GM12878 (cell line): ENCODE results near the gene PTGDR2. TPM values are rescaled to one million over a fixed set of nuclear protein-coding genes. Genes with fewer than 3 reads are reported as not detected.

Experiments
- ATAC-seq: fragments of 200-7000 bp; cut with Tn5 transposase; 3 replicates; pipeline ENCODE4 v1.9.1; 2020; ENCODE audit warnings: mild to moderate bottlenecking, moderate library complexity
- BruUV-seq: library from RNA; stranded (reverse); fragments of 400-500 nt; replicated peaks from 2 replicates; lab custom pipeline; 2021; lab: Mats Ljungman, UMichigan
- CTCF ChIA-PET: fragments of 300-600 bp; sonication (Branson Sonifier 250); formaldehyde crosslinking; extraction: SDS; loops from one replicate; lab custom pipeline; 2021; ENCODE audit warnings: inconsistent platforms; lab: Yijun Ruan, JAX
- POLR2A ChIA-PET: fragments of 350-600 bp; formaldehyde crosslinking; extraction: SDS; loops from one replicate; lab custom pipeline; 2021; ENCODE audit warnings: inconsistent platforms; lab: Charles Lee
- RAD21 ChIA-PET: fragments of 300-600 bp; sonication (Branson Sonifier 250); formaldehyde crosslinking; loops from one replicate; lab custom pipeline; 2023; ENCODE audit warnings: antibody characterized with exemption; ENCODE audit not compliant: unreplicated experiment; lab: Charles Lee
- SMC1A ChIA-PET: fragments of 300-600 bp; sonication (Branson Sonifier 250); formaldehyde crosslinking; loops from one replicate; lab custom pipeline; 2023; ENCODE audit not compliant: unreplicated experiment, uncharacterized antibody; lab: Charles Lee
- DNase-seq: peaks from one replicate; pipeline ENCODE4 v3.0.0-alpha.2; 2011; ENCODE audit warnings: low read depth, low spot score
- FAIRE-seq: peaks from 3 replicates; lab custom pipeline; 2011; peaks lifted over from hg19 to GRCh38; lab: Jason Lieb, UNC
- H2AFZ ChIP-seq: 2 replicates; pipeline ENCODE4 v1.6.0; 2011; ENCODE audit warnings: low read depth, low read length, control low read depth; ENCODE audit not compliant: control insufficient read depth
- H3K27ac ChIP-seq: 2 replicates; pipeline ENCODE4 v1.5.1; 2011; ENCODE audit warnings: control low read depth; ENCODE audit not compliant: control insufficient read depth, insufficient read depth
- H3K27me3 ChIP-seq, 2 experiments: replicated peaks in 1 of 2; 2 replicates each; pipeline versions ENCODE4 v1.6.0 to v1.6.1; 2011; ENCODE audit warnings: low read length in 1 of 2; ENCODE audit not compliant: control insufficient read depth in 2 of 2, insufficient read depth in 2 of 2
- H3K36me3 ChIP-seq, 2 experiments: 2 replicates each; pipeline ENCODE4 v1.5.1; 2011; ENCODE audit warnings: low read length in 1 of 2; ENCODE audit not compliant: control insufficient read depth in 2 of 2, insufficient read depth in 2 of 2
- H3K4me1 ChIP-seq: 2 replicates; pipeline ENCODE4 v1.6.1; 2011; ENCODE audit warnings: mild to moderate bottlenecking, low read length, moderate library complexity, mixed read lengths; ENCODE audit not compliant: control insufficient read depth, insufficient read depth
- H3K4me2 ChIP-seq: 2 replicates; pipeline ENCODE4 v1.6.0; 2011; ENCODE audit warnings: control low read depth; ENCODE audit not compliant: control insufficient read depth, insufficient read depth
- H3K4me3 ChIP-seq: fragments of 200-600 bp; sonication (generic); 2 replicates; pipeline ENCODE4 v1.5.1; 2016
- H3K79me2 ChIP-seq: 2 replicates; pipeline ENCODE4 v1.6.0; 2011; ENCODE audit warnings: low read length; ENCODE audit not compliant: control insufficient read depth, insufficient read depth
- H3K9ac ChIP-seq: 2 replicates; pipeline ENCODE4 v1.8.0; 2011; ENCODE audit warnings: low read length, control low read depth, mixed read lengths; ENCODE audit not compliant: control insufficient read depth, insufficient read depth
- H3K9me3 ChIP-seq: replicated peaks from 3 replicates; pipeline ENCODE4 v1.5.1; 2011; ENCODE audit warnings: mild to moderate bottlenecking, low read length; ENCODE audit not compliant: control insufficient read depth, insufficient read depth
- H4K20me1 ChIP-seq: 2 replicates; pipeline ENCODE4 v1.6.0; 2011; ENCODE audit not compliant: control insufficient read depth, insufficient read depth
- ATF7 ChIP-seq: fragments of 450-650 bp; IDR thresholded peaks from 2 replicates; pipeline ENCODE4 v1.6.1; 2016; ENCODE audit warnings: low read depth, mild to moderate bottlenecking
- CBFB ChIP-seq: IDR thresholded peaks from 2 replicates; pipeline ENCODE4 v1.6.1; 2016; ENCODE audit warnings: antibody characterized with exemption, low read depth
- CBX3 ChIP-seq: fragments of 200-600 bp; sonication (generic); IDR thresholded peaks from 2 replicates; pipeline ENCODE4 v1.6.1; 2016; ENCODE audit warnings: low read depth, borderline replicate concordance
- ESRRA ChIP-seq: IDR thresholded peaks from 2 replicates; pipeline ENCODE4 v1.6.1; 2012; ENCODE audit warnings: mild to moderate bottlenecking, low read length, improper control_type of control experiment
- HCFC1 ChIP-seq: fragments of 150-350 bp; IDR thresholded peaks from 2 replicates; pipeline ENCODE4 v1.6.1; 2014; ENCODE audit warnings: low read length
- MEF2A ChIP-seq: IDR thresholded peaks from 2 replicates; pipeline ENCODE4 v1.6.1; 2011; ENCODE audit warnings: low read depth, mild to moderate bottlenecking, low read length, moderate library complexity; ENCODE audit not compliant: insufficient read depth
- NBN ChIP-seq: fragments of 450-650 bp; IDR thresholded peaks from 2 replicates; pipeline ENCODE4 v1.6.1; 2016
- PAX5 ChIP-seq: IDR thresholded peaks from 2 replicates; pipeline ENCODE4 v1.6.1; 2011; ENCODE audit warnings: low read depth, low read length, borderline replicate concordance
- SIX5 ChIP-seq: IDR thresholded peaks from 2 replicates; pipeline ENCODE4 v1.6.1; 2011; ENCODE audit warnings: mild to moderate bottlenecking, low read depth, low read length, moderate library complexity; ENCODE audit not compliant: severe bottlenecking
- WGBS: methylation state at CpG from one replicate; pipeline ENCODE4 v1.1.6; 2016; ENCODE audit warnings: low lambda C conversion rate; ENCODE audit not compliant: insufficient replicate concordance, insufficient coverage; ENCODE audit errors: missing lambda C conversion rate; 5-methylcytosine and 5-hydroxymethylcytosine counted together
- in situ Hi-C: fragments of 300-500 bp; cut with MboI; formaldehyde crosslinking; loops from 9 replicates; pipeline ENCODE4 v1.14.3; 2018; ENCODE audit warnings: mixed read lengths
- intact Hi-C: fragments of 100-400 bp; cut with micrococcal nuclease; formaldehyde crosslinking; loops from one replicate; pipeline ENCODE4 v1.14.2; 2022; ENCODE audit not compliant: unreplicated experiment
- polyA plus RNA-seq, 11 experiments: library from polyadenylated mRNA; depleted of rRNA in 4 of 11; unstranded in 6 of 11; stranded (reverse) in 5 of 11; fragments of >200 nt; fragmentation: Nextera tagmentation in 4 of 11; fragmentation: Illumina TruSeq in 1 of 11; extraction: Ambion mirVana in 4 of 11; extraction: Trizol in 1 of 11; gene quantifications; 1 replicate in 1 of 11; 2 replicates in 10 of 11; pipeline versions ENCODE4 v1.2.1 to v1.2.3, GENCODE V29; 2011 to 2016; ENCODE audit warnings: inconsistent platforms in 2 of 11, missing spikeins in 2 of 11, low read depth in 1 of 11
- total RNA-seq, 4 experiments: library from RNA; depleted of rRNA in 3 of 4; stranded (reverse); fragments of >200 nt in 3 of 4; fragmentation: Illumina TruSeq in 1 of 4; extraction: Trizol in 1 of 4; gene quantifications; 2 replicates each; pipeline versions ENCODE4 v1.2.1 to v1.2.3, GENCODE V29; 2013 to 2021
- TF ChIP-seq, protein P1 (sequence below): IDR thresholded peaks from 2 replicates; pipeline ENCODE4 v1.6.1; 2012; ENCODE audit warnings: low read depth, low read length, improper control_type of control experiment
- TF ChIP-seq, protein P2 (sequence below): fragments of 450-650 bp; IDR thresholded peaks from 2 replicates; pipeline ENCODE4 v1.6.1; 2016; ENCODE audit warnings: mild to moderate bottlenecking, moderate library complexity, borderline replicate concordance
- TF ChIP-seq, protein P3 (sequence below): fragments of 450-650 bp; IDR thresholded peaks from 2 replicates; pipeline ENCODE4 v1.6.1; 2017; ENCODE audit warnings: mild to moderate bottlenecking, low read depth, inconsistent platforms; ENCODE audit not compliant: poor library complexity, severe bottlenecking

The PTGDR2 gene
- total and polyA plus RNA-seq, 10 of the 15 experiments (the other 5 are each of a cell fraction or from before 2014, with no cell fraction given), result 0.01 to 0.28 (median 0.15) TPM; not detected in 6

DNA sequence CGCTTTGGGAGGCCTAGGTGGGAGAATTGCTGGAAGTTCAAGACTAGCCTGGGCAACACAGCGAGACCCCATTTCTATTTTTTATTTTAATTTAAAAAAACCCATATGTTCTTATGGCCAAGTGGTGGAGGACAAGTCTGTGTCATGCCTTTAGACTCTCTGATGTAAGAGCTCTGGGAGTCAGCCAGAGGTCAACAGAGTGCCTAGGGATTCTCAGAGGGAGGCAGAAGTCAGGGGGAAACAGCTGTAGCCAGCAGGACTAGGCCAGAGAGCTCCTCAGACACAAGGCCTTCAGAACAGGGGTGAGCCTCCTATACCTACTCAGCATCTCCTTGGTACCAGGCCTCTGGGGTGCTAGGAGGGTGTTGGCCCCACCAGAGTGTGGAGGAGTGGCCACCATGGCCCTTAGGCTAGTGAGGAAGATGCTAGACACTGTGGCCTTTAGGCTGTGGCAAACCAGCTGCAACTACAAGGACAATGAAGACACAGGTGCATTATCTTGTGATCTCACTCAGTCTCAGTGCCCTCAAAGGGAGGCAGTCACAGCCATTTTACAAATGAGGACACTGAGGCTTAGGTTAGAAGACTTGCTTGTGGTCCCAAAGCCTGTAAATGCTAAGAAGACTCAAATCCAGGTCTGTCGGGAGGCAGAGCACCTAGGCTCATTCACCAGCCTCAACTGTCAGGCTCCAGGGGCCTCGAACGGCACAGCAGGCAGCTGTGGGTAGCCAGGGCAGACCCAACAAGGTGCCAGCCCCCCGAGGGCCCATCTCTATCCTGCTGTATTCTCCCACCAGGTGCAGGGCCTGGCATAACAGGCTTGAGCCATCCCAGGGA, 16.6 kb upstream of the PTGDR2 start:
- RAD21 ChIA-PET, result interaction anchor here (1.0 kb wide), 1 partner anchor 42 kb away, joined by 3 read pairs; no protein-coding TSS in a partner anchor
- ATAC-seq (no peak), FAIRE-seq (no peak)

More for the DNA sequence above, 16.6 kb upstream of the PTGDR2 start:
- no peak for DNase-seq
- Histone ChIP-seq H3K9ac (no peak overlapping the region), H3K27ac (no peak overlapping the region), H3K36me3 (no peaks in the 10 kb centered on the region; a peak in 2 of 4 replicates)
- WGBS, result 78% methylated on average over 6 of the region's 6 CpGs
- in situ Hi-C loops, result no loop called here
- TF ChIP-seq, protein P1, sequence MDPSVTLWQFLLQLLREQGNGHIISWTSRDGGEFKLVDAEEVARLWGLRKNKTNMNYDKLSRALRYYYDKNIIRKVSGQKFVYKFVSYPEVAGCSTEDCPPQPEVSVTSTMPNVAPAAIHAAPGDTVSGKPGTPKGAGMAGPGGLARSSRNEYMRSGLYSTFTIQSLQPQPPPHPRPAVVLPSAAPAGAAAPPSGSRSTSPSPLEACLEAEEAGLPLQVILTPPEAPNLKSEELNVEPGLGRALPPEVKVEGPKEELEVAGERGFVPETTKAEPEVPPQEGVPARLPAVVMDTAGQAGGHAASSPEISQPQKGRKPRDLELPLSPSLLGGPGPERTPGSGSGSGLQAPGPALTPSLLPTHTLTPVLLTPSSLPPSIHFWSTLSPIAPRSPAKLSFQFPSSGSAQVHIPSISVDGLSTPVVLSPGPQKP, result no peak
- no peak for TF ChIP-seq HCFC1
- TF ChIP-seq SIX5, result no peak
- TF ChIP-seq NBN, result no peak
- TF ChIP-seq, protein P2, sequence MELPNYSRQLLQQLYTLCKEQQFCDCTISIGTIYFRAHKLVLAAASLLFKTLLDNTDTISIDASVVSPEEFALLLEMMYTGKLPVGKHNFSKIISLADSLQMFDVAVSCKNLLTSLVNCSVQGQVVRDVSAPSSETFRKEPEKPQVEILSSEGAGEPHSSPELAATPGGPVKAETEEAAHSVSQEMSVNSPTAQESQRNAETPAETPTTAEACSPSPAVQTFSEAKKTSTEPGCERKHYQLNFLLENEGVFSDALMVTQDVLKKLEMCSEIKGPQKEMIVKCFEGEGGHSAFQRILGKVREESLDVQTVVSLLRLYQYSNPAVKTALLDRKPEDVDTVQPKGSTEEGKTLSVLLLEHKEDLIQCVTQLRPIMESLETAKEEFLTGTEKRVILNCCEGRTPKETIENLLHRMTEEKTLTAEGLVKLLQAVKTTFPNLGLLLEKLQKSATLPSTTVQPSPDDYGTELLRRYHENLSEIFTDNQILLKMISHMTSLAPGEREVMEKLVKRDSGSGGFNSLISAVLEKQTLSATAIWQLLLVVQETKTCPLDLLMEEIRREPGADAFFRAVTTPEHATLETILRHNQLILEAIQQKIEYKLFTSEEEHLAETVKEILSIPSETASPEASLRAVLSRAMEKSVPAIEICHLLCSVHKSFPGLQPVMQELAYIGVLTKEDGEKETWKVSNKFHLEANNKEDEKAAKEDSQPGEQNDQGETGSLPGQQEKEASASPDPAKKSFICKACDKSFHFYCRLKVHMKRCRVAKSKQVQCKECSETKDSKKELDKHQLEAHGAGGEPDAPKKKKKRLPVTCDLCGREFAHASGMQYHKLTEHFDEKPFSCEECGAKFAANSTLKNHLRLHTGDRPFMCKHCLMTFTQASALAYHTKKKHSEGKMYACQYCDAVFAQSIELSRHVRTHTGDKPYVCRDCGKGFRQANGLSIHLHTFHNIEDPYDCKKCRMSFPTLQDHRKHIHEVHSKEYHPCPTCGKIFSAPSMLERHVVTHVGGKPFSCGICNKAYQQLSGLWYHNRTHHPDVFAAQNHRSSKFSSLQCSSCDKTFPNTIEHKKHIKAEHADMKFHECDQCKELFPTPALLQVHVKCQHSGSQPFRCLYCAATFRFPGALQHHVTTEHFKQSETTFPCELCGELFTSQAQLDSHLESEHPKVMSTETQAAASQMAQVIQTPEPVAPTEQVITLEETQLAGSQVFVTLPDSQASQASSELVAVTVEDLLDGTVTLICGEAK, result no peak
- no peak for TF ChIP-seq ESRRA
- no peak for TF ChIP-seq MEF2A
- TF ChIP-seq, protein P3, sequence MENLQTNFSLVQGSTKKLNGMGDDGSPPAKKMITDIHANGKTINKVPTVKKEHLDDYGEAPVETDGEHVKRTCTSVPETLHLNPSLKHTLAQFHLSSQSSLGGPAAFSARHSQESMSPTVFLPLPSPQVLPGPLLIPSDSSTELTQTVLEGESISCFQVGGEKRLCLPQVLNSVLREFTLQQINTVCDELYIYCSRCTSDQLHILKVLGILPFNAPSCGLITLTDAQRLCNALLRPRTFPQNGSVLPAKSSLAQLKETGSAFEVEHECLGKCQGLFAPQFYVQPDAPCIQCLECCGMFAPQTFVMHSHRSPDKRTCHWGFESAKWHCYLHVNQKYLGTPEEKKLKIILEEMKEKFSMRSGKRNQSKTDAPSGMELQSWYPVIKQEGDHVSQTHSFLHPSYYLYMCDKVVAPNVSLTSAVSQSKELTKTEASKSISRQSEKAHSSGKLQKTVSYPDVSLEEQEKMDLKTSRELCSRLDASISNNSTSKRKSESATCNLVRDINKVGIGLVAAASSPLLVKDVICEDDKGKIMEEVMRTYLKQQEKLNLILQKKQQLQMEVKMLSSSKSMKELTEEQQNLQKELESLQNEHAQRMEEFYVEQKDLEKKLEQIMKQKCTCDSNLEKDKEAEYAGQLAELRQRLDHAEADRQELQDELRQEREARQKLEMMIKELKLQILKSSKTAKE, result no peak
- no peak for TF ChIP-seq ATF7
- no peak for TF ChIP-seq CBFB
- no peak for TF ChIP-seq PAX5
- TF ChIP-seq CBX3, result no peak
- TF ChIP-seq, all 136 proteins: peak for 0
- Histone ChIP-seq H3K4me3 (no peak overlapping the region), H3K27me3 (no peaks in the 10 kb centered on the region), H3K79me2 (no peaks in the 10 kb centered on the region), H2AFZ (no peak overlapping the region), H3K4me2 (no peak overlapping the region), H3K9me3 (no peaks in the 10 kb centered on the region), H4K20me1 (no peaks in the 10 kb centered on the region; the same call in 1 of the 2 replicates), H3K4me1 (no peaks in the 10 kb centered on the region)
- ChIA-PET SMC1A (interaction anchor here (0.8 kb wide), 1 partner anchor 11 kb away, joined by 3 read pairs; no protein-coding TSS in a partner anchor), POLR2A (no interaction called here), CTCF (interaction anchor here (1.2 kb wide), 1 partner anchor 41 kb away, joined by 3 read pairs; no protein-coding TSS in a partner anchor)
- intact Hi-C loops, result no loop called here
- no TSS peak for BruUV-seq
